SHP77 treated with DMSO at 0.1 percent for 48 hours (cell line): ENCODE data around the gene PLXNB2.

Experiments
- DNase-seq: peaks from one replicate; lab custom pipeline; 2025; lab: John Stamatoyannopoulos, UW

The PLXNB2 gene

GRCh38 chr22:50226063-50226874 lies 81.2 kb downstream of the PLXNB2 start:
- DNase-seq: no peak

- no peak for DNase-seq
Observed at GRCh38 chr22:50225200-50225969, 82.1 kb downstream of the PLXNB2 start.
